Activated effector memory CD4-positive, alpha-beta T cell treated with Interleukin-2 at 50 U/mL for 16 hours (primary cell): ENCODE results near the gene ZC2HC1C.

Experiments used
- DNase-seq: peaks from one replicate; pipeline ENCODE4 v3.0.0-alpha.2; 2020

Gene ZC2HC1C, protein sequence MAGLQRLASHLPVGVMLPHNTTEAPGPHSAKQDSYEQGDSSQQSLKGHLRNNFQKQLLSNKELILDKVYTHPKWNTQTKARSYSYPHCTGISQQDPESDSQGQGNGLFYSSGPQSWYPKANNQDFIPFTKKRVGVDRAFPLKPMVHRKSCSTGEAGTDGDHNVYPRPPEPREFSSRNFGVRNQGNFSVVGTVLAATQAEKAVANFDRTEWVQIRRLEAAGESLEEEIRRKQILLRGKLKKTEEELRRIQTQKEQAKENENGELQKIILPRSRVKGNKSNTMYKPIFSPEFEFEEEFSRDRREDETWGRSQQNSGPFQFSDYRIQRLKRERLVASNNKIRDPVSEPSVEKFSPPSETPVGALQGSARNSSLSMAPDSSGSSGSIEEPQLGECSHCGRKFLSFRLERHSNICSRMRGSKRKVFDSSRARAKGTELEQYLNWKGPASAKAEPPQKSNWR

DNA sequence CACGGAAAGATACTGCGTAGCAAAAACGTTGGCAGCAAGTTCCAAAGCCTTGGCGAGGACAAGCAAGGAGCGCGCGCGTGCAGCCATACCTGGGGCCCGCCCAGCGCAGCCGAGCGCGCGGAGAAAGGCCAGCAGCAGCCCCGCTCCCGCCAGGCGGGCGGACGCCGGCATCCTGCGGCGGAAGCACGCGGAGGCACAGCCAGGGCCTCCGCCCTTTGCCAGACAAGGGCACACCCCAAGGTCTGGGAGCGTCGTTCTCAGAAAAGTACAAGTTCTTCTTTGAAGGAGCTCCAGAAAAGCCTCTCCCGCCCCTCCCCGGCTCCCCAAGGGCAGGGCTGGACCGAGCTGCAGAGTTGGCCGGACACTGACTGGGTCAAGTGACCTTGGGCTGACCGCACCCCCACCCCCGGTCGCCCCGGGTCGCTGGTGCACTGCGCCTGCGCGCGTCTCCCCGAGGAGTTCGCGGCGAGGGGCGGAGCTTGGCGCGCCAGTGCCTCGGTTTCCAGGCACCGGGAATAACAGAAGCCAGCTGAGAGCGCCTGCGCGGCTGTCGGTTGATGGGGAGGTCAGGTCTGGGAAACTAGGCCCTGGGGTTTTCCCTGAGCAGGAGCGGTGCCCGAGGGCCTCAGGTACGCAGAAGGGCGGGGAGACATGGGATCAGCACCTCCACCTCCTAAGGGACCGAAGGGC lies at the start of gene ZC2HC1C:
ZC2HC1C (plus strand) TSS at position 521 of the 690 bp plus-strand sequence. CDS start 933 bp downstream, outside the sequence.
- peak; percentile 53 for DNase-seq

DNA sequence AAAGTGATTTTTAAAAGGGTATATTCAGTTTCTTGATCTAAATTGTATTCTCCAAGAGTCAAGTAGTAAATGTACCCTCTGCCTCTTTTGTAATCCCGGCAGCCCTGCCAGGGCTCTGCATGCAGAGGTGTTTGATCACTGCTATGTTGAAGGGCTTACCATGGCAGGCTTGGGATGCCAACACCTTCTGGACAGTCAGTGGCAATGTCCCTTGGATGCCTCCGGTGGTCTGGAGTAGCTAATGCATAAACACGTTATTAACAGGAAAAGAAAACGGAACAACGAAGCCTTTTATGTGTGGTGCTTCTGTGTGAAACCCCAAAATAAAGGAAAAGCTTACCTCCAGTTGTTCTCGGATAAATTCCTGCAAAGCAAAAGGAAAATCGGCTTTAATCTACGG lies 46.8 kb upstream of the ZC2HC1C start:
- DNase-seq: no peak

DNA sequence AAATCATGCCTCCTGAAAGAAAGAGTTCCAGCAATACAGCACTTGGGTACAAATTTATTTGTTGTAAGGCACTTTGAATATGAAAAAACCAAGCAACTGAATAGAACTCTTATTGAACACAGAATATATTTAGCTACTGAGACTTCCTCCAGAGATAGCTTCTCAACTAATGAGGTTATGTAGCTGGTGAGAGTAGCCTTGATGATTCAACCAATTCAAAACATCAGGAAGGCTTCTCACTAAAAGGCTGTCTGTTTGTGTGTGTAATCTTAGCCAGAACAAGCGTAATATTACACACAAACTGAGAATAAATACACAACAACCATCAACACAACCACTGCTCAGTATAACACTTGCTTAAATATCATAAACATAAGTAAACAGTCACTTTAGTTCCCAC lies 46.3 kb upstream of the ZC2HC1C start:
- DNase-seq: no peak

DNA sequence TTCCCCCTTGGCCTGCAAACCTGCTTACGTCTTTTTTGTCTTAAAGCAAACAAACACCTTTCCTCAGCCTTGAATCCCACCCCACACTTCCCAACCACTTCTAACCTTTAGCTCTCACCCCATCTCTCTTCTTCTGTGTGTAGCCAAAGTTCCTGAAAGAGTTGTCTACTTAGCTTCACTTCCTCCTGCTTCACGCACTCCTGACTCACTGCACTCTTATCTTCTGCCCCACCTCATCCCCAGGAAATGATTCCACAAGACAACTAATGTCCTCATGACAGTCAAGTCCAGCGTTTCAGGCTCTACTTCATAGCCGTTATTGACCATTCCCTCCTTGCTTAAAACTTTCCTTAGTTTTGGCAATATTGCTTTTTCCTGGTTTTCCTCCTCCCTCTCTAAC lies 44.4 kb upstream of the ZC2HC1C start:
- no peak for DNase-seq

DNA sequence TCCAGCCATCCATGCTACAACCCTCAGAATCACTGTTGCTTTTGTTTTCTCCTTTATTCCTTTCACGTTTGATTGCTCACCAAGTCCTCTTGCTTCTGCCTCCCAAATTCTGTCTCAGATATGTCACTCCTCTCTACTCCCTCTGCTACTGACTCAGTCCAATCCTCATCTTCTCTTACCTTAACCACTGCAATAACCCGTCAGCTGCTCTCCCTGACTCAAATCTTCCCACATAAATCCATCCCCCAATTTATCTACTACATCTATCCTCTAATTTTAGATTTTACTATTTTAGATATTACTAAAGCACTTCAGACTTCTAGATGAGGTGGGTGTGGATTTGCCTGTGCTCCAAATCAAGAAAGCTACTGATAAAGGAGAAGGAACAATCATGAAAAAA lies 43.6 kb upstream of the ZC2HC1C start:
- DNase-seq: no peak

DNA sequence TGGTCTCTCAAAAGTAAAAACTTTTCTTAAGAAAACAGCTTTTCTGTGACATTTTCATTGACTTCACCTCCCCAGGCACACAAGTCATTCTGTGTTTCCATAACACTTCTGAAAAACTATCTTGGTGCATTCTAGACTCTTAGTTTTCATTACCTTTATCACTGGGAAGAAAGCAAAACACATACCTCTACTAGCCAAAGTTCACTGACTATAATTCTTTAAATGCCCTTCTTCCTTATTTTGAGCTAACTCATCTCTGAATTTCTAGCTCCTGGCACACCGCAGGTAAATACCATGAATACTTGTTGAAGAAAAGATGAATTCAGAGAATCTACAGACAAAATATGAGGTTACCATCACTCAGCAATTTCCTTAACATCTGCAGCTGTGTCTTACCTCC lies 39.3 kb upstream of the ZC2HC1C start:
- DNase-seq: no peak

DNA sequence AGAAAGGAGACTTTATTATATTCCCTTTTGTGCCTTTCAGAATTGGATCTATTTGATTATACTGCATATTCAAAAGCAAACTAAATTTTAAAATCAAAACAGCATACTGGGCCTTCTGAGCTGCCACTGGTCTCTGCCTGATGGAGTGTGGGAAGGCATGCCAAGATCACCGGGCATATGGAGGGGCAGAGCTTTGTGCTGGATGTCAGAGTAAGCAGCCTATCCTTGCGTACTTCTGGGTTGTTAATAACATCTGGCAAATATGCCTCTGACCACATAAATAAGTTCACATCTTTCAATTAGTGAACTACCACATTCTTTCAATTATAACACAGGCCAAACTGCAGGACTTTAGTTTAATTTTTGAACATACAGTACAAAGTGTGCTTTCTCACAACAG lies 36.5 kb upstream of the ZC2HC1C start:
- DNase-seq: no peak

DNA sequence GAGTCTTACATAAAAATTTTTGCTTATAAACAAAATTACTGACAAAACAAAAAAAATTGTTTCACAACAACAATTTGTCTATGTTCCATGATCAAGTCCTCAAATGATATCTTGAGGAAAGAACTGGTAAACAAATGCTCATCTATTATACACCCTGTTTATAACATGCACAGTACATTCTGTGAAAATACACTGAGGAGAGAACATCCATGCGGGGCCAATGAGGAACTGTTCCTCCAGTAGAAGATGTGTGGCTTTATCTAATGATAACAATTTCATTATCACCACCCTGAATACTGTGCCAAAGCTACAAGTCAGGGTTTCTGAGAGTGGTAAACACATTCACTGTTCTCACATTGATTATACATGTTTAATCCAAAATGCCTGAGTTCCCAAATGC lies 28.9 kb upstream of the ZC2HC1C start:
- no peak for DNase-seq

DNA sequence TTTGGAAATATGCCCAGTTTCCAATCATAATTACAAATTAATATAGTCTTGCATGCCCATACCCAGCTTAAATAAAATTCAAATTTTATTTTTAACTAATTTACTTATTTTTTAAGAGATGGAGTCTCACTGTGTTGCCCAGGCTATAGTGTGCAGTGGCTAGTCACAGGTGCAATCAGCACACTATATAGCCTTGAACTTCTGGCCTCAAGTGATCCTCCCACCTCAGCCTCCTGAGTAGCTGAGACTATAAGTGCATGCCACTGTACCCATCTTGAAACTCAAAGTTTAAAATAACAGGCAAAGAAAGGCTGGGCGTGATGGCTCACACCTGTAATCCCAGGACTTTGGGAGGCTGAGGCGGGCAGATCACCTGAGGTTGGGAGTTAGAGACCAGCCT lies 28.5 kb upstream of the ZC2HC1C start:
- no peak for DNase-seq

DNA sequence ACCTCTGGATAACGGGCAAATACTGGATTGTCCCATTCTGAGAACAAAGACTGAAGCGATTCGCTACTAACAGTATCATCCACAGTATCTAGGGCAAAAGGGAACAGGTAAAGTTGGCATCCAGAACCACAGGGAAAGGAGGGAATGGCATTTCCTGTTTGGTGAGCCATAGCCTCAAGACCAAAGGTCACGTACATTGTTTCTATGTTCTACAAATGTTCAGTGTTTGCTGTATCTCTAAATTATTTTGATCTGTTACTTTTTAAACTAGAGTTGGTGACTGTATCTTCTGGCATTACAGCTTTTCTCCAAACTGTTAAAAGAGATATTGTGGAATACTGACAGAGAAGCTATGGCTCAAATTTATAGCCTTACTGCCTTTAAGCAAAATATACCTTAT lies 27.8 kb upstream of the ZC2HC1C start:
- DNase-seq: no peak

DNA sequence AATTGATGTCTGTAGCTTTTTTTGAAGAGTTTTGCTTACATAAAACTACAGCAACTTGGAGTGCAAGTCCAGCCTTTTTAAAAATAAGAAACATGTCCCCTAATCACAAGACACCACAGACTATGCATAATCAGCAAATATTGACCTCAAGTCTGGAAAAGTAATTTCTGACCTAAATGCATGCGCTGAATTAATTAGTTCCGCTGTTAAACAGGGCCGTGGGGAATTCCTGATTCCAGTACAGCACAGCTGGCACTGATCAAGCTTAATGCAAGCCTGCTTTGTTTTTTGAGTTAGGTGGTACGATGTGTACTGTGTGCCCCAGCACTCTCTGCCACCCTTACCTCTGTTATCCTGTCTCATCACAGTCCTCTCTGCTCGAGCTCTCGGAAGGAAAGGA lies 27.4 kb upstream of the ZC2HC1C start:
- DNase-seq: no peak

DNA sequence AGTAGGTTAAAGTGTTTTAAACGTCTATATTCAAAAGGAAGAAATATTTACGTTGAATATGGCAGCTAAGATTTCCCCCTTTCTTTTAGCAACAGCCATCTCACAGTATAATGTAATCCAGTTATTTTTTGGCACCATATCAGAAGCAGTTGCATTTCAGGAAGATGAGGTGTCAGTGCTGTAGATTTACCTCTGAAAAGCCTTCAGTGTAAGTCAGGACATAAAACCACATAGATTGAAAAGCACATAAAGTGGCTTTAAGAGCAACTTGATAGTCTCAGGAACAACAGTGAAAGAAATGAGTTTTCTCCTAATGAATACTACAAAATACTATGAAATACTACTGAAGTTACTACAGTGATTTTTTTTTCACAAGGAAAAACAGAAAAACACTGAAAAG lies 25.1 kb upstream of the ZC2HC1C start:
- no peak for DNase-seq

DNA sequence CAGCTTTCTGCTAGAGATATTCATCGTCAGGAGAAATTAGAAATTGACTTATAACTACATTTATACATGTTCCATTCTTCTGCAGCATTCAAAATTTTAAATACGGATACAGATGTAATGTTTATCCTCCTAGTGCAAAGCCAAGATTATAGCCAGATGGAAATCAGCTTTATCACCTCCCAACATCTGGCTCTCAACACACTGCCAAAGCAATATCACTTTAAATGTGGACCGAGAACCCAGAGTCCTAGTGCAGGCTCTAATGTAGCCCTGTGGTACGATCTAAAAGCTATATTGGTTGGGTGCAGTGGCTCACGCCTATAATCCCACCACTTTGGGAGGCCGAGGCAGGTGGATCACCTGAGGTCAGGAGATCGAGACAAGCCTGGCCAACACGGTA lies 24.7 kb upstream of the ZC2HC1C start:
- no peak for DNase-seq

DNA sequence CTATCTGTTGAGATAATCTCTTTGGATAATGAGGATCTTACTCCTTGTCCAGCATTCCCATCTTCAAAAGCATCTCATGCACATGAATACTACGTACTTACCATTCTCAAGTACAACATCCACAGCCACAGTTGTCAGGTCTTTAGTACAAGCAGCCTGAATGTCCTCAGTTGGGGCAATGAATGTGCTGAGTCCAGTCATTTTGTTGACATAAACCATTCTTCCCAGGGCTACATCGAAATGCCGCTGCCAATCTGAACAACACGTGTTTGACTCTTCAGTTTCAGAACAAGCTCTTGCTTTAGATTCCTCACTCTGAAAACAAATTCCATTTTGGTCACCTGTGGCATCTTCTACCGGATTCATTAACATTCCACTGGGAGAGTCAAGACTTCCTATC lies 23.2 kb upstream of the ZC2HC1C start:
- no peak for DNase-seq

DNA sequence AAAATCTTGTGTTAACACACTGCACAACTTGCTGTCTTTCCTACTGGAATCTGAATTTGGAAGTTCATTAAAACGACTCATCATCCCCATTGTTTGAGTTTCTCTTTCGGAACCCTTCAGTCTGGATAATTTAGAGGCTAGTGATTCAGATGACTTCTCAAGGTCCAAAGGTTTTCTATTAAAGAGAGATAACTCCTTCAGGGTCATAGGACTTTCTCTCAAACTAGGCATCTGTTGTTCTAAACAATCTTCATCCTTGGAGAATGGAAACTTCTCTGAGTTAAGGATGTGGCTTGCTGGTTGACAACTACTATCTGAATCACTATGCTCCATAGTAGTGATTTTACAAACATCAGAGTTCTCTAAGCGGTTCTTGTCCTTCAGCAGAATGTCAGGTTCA lies 22.5 kb upstream of the ZC2HC1C start:
- DNase-seq: no peak

DNA sequence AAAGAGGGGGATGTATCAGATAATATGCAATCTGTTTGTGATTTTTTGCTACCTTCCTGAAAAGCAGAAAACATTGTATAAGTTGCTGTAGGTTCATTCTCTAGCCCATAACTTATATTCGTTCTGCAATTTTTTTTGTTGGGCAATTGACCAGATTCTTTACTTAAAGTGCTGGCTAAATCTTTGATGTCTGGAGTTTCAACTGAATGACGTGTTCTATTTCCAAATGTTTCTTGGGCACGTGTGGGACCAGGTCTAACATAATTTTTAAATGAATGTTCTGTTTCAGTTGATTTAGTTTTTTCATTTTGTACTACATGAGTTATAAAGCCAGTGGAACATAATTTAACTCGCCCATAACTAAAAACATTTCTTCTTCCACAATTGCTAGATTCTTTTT lies 21.9 kb upstream of the ZC2HC1C start:
- no peak for DNase-seq

DNA sequence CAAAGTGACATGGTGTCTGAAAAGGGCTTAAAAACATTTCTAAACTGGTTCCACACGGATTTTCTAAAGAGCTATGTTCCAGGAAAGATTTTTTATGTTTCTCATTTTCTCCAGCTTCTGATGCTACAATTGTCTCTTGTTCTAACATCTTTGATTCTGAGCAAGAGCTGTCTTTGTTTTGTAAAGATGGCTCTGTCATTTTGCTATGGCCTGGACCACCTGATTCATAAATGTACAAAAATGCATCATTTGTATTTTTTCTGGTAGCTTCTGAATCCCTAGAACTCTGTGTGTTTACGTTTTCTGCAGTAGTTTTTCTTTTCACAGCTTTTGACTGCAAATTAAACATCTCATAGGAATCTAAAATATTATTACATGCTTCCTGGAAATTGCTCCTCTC lies 21.3 kb upstream of the ZC2HC1C start:
- no peak for DNase-seq

DNA sequence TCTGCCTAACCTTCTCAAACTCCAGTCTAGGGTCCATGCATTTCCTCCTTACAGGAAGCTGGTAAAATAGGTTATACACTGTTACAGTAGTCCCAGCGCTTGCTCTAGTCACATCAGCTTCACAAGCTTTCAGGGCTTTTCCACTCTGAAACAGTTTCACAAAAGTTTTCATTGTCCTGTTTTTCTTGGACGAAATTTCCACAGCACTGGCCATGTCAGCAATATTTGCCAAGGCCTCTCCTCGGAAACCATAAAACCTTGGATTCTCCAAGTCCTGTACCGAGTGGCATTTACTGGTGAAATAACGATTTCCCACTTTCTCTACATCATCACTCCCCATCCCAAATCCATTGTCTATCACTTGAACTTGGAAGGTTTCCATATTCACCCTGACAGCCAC lies 20.3 kb upstream of the ZC2HC1C start:
- DNase-seq: no peak

DNA sequence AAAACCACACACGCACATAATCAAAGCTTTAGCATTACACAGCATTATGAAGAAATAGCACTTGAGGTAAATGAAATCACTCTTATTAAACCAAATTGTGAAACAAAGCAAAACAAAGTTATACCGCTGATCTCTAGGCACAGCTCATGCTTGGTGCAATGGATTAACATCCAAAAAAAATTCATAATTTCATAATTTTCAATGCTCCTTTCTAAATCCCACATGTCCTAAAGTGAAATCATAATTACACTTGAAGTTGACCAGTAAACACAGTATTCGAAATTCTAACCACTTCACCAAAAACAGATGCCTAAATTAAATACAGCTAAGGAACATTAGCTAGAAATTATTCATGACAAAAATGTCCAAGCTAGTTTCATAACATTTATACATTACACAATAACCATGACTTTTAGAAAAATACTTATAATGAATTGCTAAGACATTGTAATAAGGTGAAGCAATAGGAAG lies 19.7 kb upstream of the ZC2HC1C start:
- DNase-seq: no peak

DNA sequence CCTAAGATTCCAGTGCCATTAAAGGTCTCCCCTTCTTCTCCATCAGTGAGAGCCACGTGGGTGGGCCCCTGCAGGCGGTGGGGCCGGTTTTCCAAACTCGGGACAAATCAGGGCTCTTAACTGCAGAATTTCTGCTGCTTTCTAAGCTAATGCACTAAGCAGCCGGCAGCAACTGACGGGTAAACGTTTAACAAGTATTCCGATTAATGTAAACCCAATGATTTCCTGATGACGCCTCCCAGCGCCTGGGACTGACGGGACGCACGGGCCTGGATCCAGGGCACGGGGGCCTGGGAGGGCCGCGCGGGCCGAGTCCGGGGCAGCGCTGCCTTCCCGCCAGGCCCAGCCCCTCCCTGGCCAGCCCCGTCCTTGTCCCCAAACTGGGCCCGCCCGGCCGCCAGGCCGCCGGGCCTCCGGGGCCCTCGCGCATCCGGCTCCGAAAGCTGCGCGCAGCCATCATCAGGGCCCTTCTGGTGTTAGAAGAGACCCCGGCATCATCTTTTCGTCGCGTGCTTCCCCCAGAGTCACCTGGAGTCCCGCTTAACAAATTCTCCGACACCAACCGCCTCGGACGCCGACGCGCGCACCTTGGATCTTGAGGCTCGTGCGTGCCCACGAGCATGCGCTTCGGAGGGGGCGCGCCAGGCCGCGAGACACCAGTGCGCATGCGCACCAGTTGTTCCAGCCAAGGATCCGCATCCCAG lies 18.4 kb upstream of the ZC2HC1C start, which contains the start of gene MLH3:
MLH3 (minus strand) TSS at position 616 of the 704 bp plus-strand sequence. CDS start 1,812 bp downstream, outside the sequence.
- peak; percentile 69 for DNase-seq

DNA sequence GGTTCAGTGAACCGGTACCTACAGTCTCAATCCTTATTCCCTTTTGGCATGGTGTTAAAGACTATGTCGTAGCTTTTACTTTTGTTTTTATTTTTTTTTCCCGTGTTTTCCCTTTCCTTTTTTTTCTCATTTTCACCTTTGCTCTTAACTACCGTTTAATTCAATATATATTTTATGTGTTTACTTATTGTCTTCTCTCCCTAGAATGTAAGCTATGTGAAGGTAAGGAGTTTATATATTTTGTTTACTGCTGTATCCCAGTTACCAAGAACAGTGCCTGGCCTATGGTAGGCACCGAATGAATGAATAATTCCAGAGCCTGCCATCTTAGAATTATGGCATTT lies 17.9 kb upstream of the ZC2HC1C start:
- no peak for DNase-seq

DNA sequence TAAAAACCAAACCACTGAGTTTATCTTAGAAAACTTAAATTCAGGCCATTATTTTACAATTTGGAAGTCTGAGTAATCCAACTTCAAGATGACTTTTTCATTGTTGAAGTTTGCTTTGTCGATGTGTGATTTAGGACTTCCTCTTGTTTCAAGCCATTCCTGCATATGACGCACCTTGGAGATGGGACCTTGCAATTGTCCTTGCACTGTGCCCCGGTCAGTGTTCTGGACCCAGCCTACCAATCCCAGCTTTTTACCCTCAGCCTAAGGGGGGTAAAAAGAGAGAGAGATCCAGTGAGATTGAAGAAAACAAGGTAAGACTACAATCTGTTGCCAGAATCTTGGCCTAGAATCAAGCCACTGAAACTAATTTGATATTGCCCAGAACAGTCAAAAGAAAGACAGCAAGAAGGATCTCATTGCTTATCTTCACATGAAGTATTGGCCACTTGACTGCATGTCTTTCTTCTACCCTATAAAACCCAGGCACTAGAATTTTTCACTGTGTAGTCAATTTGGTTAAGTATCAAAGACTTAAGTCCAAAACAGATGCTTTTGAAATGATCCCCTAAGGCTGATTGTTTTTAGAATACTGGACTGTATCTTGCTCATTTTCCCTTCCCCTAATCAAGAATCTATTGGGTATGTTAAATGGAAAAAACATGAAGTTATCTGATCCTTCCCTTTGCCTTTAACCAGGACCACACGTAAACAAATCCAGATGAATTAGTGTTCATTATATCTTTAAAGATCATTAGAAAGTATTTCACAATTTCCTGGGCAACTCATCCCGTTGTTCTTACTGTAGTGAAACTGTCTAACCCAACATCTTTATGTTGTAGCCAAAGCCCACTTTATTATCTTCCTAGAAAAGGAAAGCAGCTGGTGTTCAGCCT lies 15.8 kb upstream of the ZC2HC1C start:
- no peak for DNase-seq

DNA sequence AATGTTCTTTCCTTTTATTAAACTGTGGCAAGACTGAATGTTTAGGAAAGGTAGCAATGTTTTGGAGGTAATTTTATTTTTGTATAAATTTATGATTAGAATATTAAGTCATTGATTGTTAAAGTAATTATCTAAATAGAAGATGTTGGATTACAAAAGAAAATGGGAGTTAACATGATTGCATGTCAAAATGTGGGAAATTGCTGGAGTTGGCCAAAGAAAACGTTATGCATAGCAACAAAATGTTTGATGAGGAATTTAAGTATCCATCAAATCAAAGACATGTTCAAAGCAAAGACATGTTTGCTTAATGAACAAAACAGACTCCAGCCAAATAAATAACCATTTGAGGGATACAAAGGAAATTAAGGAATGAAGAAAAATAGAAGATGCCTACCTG lies 15.0 kb upstream of the ZC2HC1C start:
- no peak for DNase-seq
